Measurements from ENCODE around the gene ABCA4.

Gene ABCA4

GRCh38 chr1:94122201-94122970, 1.4 kb upstream of the ABCA4 start:
- DNase-seq = no peak

- no peak for DNase-seq
Measured at GRCh38 chr1:94121411-94121821, 468 bp upstream of the ABCA4 start.

- no peak for DNase-seq
Measured at GRCh38 chr1:94120570-94120901, 412 bp downstream of the ABCA4 start.

GRCh38 chr1:94119796-94120569, 965 bp downstream of the ABCA4 start:
- DNase-seq = no peak

- DNase-seq = no peak
Measured at GRCh38 chr1:94119306-94119705, 1.6 kb downstream of the ABCA4 start.

GRCh38 chr1:94118471-94118870, 2.5 kb downstream of the ABCA4 start:
- DNase-seq = no peak

- no peak for DNase-seq
Measured at GRCh38 chr1:94118013-94118412, 2.9 kb downstream of the ABCA4 start.

GRCh38 chr1:94117259-94117851, 3.6 kb downstream of the ABCA4 start:
- no peak for DNase-seq

- DNase-seq = no peak
Measured at GRCh38 chr1:94115900-94116436, 5.0 kb downstream of the ABCA4 start.

GRCh38 chr1:94115254-94115899, 5.6 kb downstream of the ABCA4 start:
- no peak for DNase-seq

- DNase-seq = no peak
Measured at GRCh38 chr1:94113589-94114226, 7.2 kb downstream of the ABCA4 start.

GRCh38 chr1:94111879-94112278, 9.1 kb downstream of the ABCA4 start:
- no peak for DNase-seq

GRCh38 chr1:94110946-94111740, 9.8 kb downstream of the ABCA4 start:
- no peak for DNase-seq

- DNase-seq = no peak
Measured at GRCh38 chr1:94110021-94110761, 10.8 kb downstream of the ABCA4 start.

GRCh38 chr1:94109478-94109877, 11.5 kb downstream of the ABCA4 start:
- no peak for DNase-seq

- no peak for DNase-seq
Measured at GRCh38 chr1:94107141-94107540, 13.8 kb downstream of the ABCA4 start.

- DNase-seq = no peak
Measured at GRCh38 chr1:94106716-94107115, 14.2 kb downstream of the ABCA4 start.

GRCh38 chr1:94105957-94106529, 14.9 kb downstream of the ABCA4 start:
- no peak for DNase-seq

GRCh38 chr1:94105581-94105952, 15.4 kb downstream of the ABCA4 start:
- no peak for DNase-seq

GRCh38 chr1:94104776-94105580, 16.0 kb downstream of the ABCA4 start:
- no peak for DNase-seq

Measured in NCI-H1436 treated with DMSO at 0.1 percent for 48 hours (cell line).